Caco-2 (cell line): ENCODE data around the gene LPGAT1. TPM values are rescaled to one million over a fixed set of nuclear protein-coding genes. Genes with fewer than 3 reads are reported as not detected.
"Not testable (repeated sequence)": the region's sequence is repeated elsewhere in the genome, so short reads cannot be mapped to it uniquely, and the experiment has no call there.

Experiments
- BruUV-seq: library from RNA; stranded (reverse); fragments of 400-500 nt; replicated peaks from 2 replicates; lab custom pipeline; 2021; lab: Mats Ljungman, UMichigan
- CTCF ChIA-PET: fragments of 300-600 bp; sonication (Branson Sonifier 250); formaldehyde crosslinking; loops from one replicate; lab custom pipeline; 2022; ENCODE audit warnings: antibody characterized with exemption; lab: Charles Lee
- POLR2A ChIA-PET: fragments of 300-600 bp; sonication (Branson Sonifier 250); formaldehyde crosslinking; loops from one replicate; lab custom pipeline; 2022; ENCODE audit warnings: antibody characterized with exemption; lab: Charles Lee
- DNase-seq, 2 experiments: peaks; one replicate each; pipeline versions ENCODE4 v3.0.0 to v3.0.0-alpha.2; 2020 to 2022
- H3K27me3 ChIP-seq: replicated peaks from 2 replicates; pipeline ENCODE4 v1.6.0; 2011; ENCODE audit warnings: low read length; ENCODE audit not compliant: control insufficient read depth, insufficient read depth
- H3K36me3 ChIP-seq: 2 replicates; pipeline ENCODE4 v1.5.1; 2011; ENCODE audit warnings: low read length; ENCODE audit not compliant: control insufficient read depth, insufficient read depth
- H3K4me1 ChIP-seq: fragments of 250-450 bp; sonication (Bioruptor Pico); 2 replicates; pipeline ENCODE4 v1.5.1; 2020; ENCODE audit warnings: mild to moderate bottlenecking
- H3K4me3 ChIP-seq: 2 replicates; pipeline ENCODE4 v1.5.1; 2011; ENCODE audit warnings: low read depth, mild to moderate bottlenecking, control low read depth, low read length
- H3K9me3 ChIP-seq: fragments of 250-450 bp; sonication (Bioruptor Pico); 2 replicates; pipeline ENCODE4 v1.5.1; 2020; ENCODE audit warnings: mild to moderate bottlenecking, moderate library complexity
- H3K27ac Mint-ChIP-seq: one replicate; pipeline ENCODE4 v1.8.0; 2022; ENCODE audit warnings: mixed read lengths; ENCODE audit not compliant: unreplicated experiment
- H3K27me3 Mint-ChIP-seq: one replicate; pipeline ENCODE4 v1.8.0; 2022; ENCODE audit warnings: mixed read lengths; ENCODE audit not compliant: insufficient read depth, unreplicated experiment
- H3K36me3 Mint-ChIP-seq: one replicate; pipeline ENCODE4 v1.8.0; 2022; ENCODE audit warnings: mild to moderate bottlenecking, mixed read lengths; ENCODE audit not compliant: insufficient read depth, unreplicated experiment
- H3K4me1 Mint-ChIP-seq: one replicate; pipeline ENCODE4 v1.8.0; 2022; ENCODE audit warnings: low read depth, mixed read lengths; ENCODE audit not compliant: unreplicated experiment
- H3K4me3 Mint-ChIP-seq: one replicate; pipeline ENCODE4 v1.8.0; 2022; ENCODE audit warnings: mild to moderate bottlenecking, moderate library complexity, mixed read lengths; ENCODE audit not compliant: unreplicated experiment
- H3K9me3 Mint-ChIP-seq: one replicate; pipeline ENCODE4 v1.8.0; 2022; ENCODE audit warnings: mixed read lengths; ENCODE audit not compliant: unreplicated experiment
- CTCF ChIP-seq, 2 experiments: fragments of 200-600 bp in 1 of 2; IDR thresholded peaks; 1 replicate in 1 of 2; 2 replicates in 1 of 2; pipeline versions ENCODE4 v1.5.1 to v1.8.0; 2011 to 2022; ENCODE audit warnings: antibody characterized with exemption in 1 of 2, control low read depth in 1 of 2, inconsistent platforms in 1 of 2, low read depth in 1 of 2, low read length in 1 of 2, mild to moderate bottlenecking in 1 of 2, moderate library complexity in 1 of 2; ENCODE audit not compliant: insufficient read depth in 1 of 2, severe bottlenecking in 1 of 2, unreplicated experiment in 1 of 2
- intact Hi-C: fragments of 100-400 bp; cut with micrococcal nuclease; formaldehyde crosslinking; loops from one replicate; pipeline ENCODE4 v1.10.0; 2022; ENCODE audit not compliant: unreplicated experiment
- total RNA-seq: library from RNA; stranded (reverse); gene quantifications from 2 replicates; pipeline ENCODE4 v1.2.3, GENCODE V29; 2022

Gene LPGAT1
- total RNA-seq, 1 experiment from 2014 or later, result 25.6 TPM

GRCh38 chr1:211876851-211877590, 46.5 kb upstream of the LPGAT1 start:
- intact Hi-C loops, result no loop called here
- Mint-ChIP-seq H3K36me3 (no peaks in the 10 kb centered on the region), H3K4me3 (no peak overlapping the region), H3K9me3 (no peaks in the 10 kb centered on the region), H3K4me1 (no peaks in the 10 kb centered on the region), H3K27me3 (no peaks in the 10 kb centered on the region), H3K27ac (no peak overlapping the region)
- no peaks in the 10 kb centered on the region for H3K36me3 ChIP-seq
- H3K4me1 ChIP-seq, result no peaks in the 10 kb centered on the region
- BruUV-seq, result no TSS peak
- no peak overlapping the region for H3K4me3 ChIP-seq
- no peaks in the 10 kb centered on the region for H3K9me3 ChIP-seq
- no peak for TF ChIP-seq CTCF (IDR thresholded peaks at IDR 0.05; ENCODE audit: insufficient read depth in 1 of 2, low read depth in 1 of 2, low read length in 1 of 2, severe bottlenecking in 1 of 2, unreplicated experiment in 1 of 2)
- ChIA-PET POLR2A (no interaction called here), CTCF (no interaction called here)
- no peak for DNase-seq
- no peaks in the 10 kb centered on the region for H3K27me3 ChIP-seq

GRCh38 chr1:211875541-211875940, 45.0 kb upstream of the LPGAT1 start:
- H3K4me3 Mint-ChIP-seq, result no peak overlapping the region
- ChIA-PET CTCF (no interaction called here), POLR2A (no interaction called here)
- intact Hi-C loops, result no loop called here
- no peaks in the 10 kb centered on the region for H3K4me1 Mint-ChIP-seq
- Histone ChIP-seq H3K4me1 (no peaks in the 10 kb centered on the region), H3K9me3 (no peaks in the 10 kb centered on the region), H3K4me3 (no peak overlapping the region), H3K36me3 (no peaks in the 10 kb centered on the region), H3K27me3 (no peaks in the 10 kb centered on the region)
- no peaks in the 10 kb centered on the region for H3K9me3 Mint-ChIP-seq
- BruUV-seq, result no TSS peak
- no peak for DNase-seq
- TF ChIP-seq CTCF (IDR thresholded peaks at IDR 0.05; ENCODE audit: insufficient read depth in 1 of 2, low read depth in 1 of 2, low read length in 1 of 2, severe bottlenecking in 1 of 2, unreplicated experiment in 1 of 2), result no peak
- no peaks in the 10 kb centered on the region for H3K36me3 Mint-ChIP-seq
- H3K27me3 Mint-ChIP-seq, result no peaks in the 10 kb centered on the region
- H3K27ac Mint-ChIP-seq, result no peak overlapping the region

GRCh38 chr1:211874521-211875347, 44.2 kb upstream of the LPGAT1 start:
- no peaks in the 10 kb centered on the region for H3K9me3 Mint-ChIP-seq
- CTCF ChIA-PET, result no interaction called here
- H3K4me1 Mint-ChIP-seq, result no peaks in the 10 kb centered on the region
- H3K27me3 Mint-ChIP-seq, result no peaks in the 10 kb centered on the region
- intact Hi-C loops, result no loop called here
- Histone ChIP-seq H3K27me3 (no peaks in the 10 kb centered on the region), H3K36me3 (no peaks in the 10 kb centered on the region), H3K9me3 (no peaks in the 10 kb centered on the region), H3K4me1 (no peaks in the 10 kb centered on the region), H3K4me3 (no peak overlapping the region)
- H3K4me3 Mint-ChIP-seq, result no peak overlapping the region
- POLR2A ChIA-PET, result interaction anchor here (0.6 kb wide), 1 partner anchor 18 kb away, joined by 3 read pairs; no protein-coding TSS in a partner anchor
- DNase-seq, result no peak
- H3K36me3 Mint-ChIP-seq, result no peaks in the 10 kb centered on the region
- no peak for TF ChIP-seq CTCF (IDR thresholded peaks at IDR 0.05; ENCODE audit: insufficient read depth in 1 of 2, low read depth in 1 of 2, low read length in 1 of 2, severe bottlenecking in 1 of 2, unreplicated experiment in 1 of 2)
- no TSS peak for BruUV-seq
- no peak overlapping the region for H3K27ac Mint-ChIP-seq

GRCh38 chr1:211873731-211874130, 43.2 kb upstream of the LPGAT1 start:
- DNase-seq, H3K27me3 ChIP-seq, H3K4me3 Mint-ChIP-seq, H3K27me3 Mint-ChIP-seq, H3K4me1 Mint-ChIP-seq, CTCF ChIA-PET, H3K36me3 Mint-ChIP-seq, POLR2A ChIA-PET, BruUV-seq, H3K9me3 Mint-ChIP-seq, H3K4me1 ChIP-seq, intact Hi-C loops, H3K27ac Mint-ChIP-seq, H3K36me3 ChIP-seq, H3K9me3 ChIP-seq, H3K4me3 ChIP-seq: not testable (repeated sequence)
